GM12873 (cell line): ENCODE results near the gene STX1A.

Experiments
- CTCF ChIP-seq: IDR thresholded peaks from 2 replicates; pipeline ENCODE4 v1.5.1; 2012; ENCODE audit warnings: low read depth, mild to moderate bottlenecking, moderate library complexity, low read length, control low read depth; ENCODE audit not compliant: insufficient read depth; ENCODE audit errors: missing control alignments

The STX1A gene

DNA sequence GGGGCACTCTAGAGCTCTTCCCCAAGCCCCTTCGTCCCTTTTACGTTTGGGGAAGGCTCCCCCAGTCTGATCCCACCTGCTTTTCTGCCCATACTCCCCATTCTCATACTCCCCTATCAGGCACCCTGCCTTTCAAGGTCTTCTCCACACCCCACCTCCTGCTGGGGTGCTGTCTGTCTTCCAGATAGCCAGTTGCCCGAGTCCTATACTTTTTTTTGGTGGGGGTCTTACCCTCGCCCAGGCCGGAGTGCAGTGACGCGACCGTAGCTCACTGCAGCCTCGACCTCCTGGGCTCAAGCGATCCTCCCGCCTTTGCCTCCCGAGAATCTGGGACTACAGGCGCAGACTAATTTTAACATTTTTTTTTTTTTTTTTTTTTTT, 19.9 kb upstream of the STX1A start:
- no peak for TF ChIP-seq CTCF

GRCh38 chr7:73738612-73739386, 19.3 kb upstream of the STX1A start, which contains the start of gene ABHD11:
TSS of gene ABHD11 (minus strand) at chr7:73738802. CDS start at chr7:73738770, 32 bp downstream.
- TF ChIP-seq CTCF: no peak

DNA sequence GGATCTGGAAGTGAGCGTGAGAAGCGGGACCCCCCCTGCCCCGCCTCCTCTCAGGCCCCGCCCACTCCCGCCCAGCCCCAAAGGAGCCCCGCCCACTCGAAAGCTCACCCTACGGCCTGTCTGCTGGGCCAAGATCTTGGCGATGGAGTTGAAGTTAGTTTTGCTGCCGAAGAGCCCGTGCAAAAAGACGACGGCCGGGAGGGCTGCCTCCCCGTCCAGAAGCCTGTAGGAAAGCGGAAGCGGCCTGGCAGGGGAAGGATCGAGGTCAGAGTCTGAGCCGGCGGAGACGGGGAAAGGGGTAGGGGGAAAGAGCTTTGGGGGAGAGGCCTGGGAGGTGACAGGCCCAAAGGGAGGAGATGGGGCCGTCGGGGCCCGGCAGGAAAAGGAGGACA, 18.7 kb upstream of the STX1A start:
- no peak for TF ChIP-seq CTCF

DNA sequence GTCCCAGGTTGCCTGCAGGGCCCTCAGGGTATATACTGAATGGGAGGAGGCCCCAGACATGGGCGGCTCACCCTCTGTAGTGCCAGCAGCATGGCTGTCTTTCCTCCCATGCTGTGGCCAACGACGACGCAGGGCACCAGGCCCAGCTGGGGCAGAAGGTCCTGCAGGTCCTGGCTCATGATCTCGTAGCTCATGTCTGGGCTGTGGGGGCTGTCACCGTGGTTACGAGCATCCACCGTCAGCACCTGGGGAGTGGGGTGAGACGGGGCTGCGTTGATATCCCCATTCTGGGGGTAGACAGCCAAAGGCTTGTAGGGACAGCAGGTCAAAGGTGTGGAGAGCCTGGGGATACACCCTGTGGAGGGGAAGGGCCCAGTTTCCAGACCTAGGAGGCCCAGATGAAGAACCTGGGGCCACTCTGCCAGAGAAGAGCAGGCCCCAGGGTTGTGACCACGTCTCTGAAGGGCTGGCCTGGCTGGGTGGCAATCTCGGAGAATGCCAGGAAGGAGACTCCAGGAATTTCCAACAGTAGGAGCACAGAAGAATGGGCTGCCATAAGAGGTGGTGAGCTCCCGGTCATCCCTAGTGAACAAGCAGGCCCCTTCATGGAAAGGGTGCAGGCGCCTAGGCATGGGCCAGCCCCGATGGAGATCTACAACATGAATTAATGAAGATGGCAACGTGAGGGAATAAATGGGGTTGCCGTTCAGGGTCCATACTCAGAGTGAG, 18.2 kb upstream of the STX1A start:
- TF ChIP-seq CTCF: no peak

DNA sequence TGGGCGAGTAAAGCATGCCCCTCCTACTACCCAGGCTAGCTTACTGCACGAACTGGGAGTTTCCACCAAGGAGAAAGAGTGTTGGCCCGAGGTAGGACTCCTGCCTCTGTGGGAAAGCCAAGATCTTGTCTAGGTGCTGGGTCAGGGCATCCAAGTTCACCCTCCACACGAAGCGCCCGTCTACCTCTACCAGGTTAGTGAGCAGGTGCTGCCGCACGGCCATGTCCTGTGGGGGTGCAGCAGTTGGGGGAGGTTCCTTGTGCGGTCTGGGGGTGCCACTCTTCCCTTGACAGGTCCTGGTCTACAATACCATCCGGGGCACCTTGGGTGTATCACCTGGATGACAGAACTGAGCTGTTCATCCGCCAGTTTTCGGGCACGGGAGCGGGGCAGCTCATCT, 17.4 kb upstream of the STX1A start:
- no peak for TF ChIP-seq CTCF

- TF ChIP-seq CTCF: no peak
These were observed 16.0 kb upstream of the STX1A start for GRCh38 chr7:73735528-73735905.
